ENCODE measurements around the gene PSG7.
A peak's percentile ranks its signal among the peaks of the same experiment; 100 is the strongest.
"Not testable (repeated sequence)": the region's sequence is repeated elsewhere in the genome, so short reads cannot be mapped to it uniquely, and the experiment has no call there.

Gene PSG7

DNA sequence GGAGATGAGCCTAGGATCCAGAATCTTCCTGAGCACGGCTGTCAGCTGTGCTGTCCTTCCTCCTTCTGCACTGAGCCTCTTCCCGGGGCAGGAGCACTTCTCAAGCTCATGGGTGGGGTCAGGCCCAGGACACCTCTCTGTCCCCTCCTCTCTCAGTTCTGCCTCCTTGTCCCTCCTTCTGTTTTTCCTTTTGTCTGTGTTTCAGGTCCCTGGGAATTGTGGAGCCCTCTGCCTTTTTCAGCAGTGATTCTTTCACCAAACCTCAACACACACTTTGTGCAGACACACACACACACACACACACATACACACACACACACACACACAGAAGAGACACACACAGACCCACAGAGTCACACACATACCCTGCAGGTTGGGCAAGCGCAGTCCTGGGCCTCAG lies at the start of gene PSG7:
PSG7 (minus strand) TSS at position 101 of the 400 bp plus-strand sequence. CDS start 131 bp downstream, outside the sequence.
- not testable (repeated sequence) for DNase-seq (ENCODE audit: low read depth, low spot score)

DNA sequence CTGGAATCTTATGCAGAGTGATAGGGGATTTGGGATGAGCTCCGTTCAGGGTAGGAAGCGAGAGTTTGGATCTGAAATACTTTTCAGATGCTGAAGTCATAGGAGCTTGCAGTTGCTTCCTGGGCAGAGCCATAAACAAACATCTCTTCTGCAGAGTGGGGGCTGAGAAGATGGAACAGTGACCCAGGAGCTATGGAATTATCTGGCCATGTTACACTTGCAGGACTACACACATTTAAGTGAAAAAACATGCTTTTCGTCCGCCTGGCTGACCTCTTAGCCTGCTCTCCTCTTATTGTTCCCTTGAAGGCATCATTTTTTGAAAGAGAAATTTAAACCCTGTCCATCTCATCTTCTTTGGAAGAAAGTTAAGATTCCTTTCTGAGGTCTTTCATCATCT lies 48.6 kb upstream of the PSG7 start:
- DNase-seq (ENCODE audit: low read depth, low spot score): no peak

DNA sequence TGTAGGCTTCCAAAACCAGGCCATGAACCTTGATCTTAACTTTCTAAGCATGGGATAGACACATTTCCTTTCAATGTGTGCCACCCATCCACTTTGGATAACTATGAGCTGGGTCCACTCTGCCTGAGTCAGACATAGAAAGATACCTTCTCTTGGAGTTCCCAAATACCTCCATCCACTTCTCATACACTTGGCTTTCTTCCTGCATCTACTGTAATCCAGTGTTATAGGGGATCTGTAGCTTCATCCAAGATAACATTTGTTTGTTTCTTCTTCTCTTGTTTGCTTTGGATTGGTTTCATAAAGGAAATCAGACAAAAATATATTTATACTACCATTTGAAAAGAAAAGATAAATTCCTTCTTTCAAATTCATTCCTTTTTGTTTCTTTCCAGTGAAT lies 45.1 kb upstream of the PSG7 start:
- DNase-seq (ENCODE audit: low read depth, low spot score): not testable (repeated sequence)

DNA sequence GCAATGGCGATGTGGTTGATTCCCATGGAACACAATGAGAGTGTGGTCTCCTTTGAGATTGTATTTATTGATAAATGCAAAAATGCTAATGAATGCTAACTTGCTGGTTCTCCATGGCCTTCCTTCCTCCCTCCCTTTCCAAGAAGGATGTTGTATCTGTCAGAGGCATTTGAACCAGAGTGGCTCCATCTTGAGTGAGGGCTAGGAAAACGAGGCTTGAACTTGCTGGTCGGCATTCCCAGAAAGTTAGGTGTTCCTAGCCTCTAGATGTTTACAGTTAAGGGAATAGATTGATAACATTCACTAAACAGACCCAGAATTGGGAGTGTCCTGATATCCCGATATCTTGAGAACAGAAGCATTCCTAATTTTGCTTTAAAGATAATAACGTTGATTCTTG lies 34.4 kb upstream of the PSG7 start:
- DNase-seq (ENCODE audit: low read depth, low spot score): not testable (repeated sequence)

DNA sequence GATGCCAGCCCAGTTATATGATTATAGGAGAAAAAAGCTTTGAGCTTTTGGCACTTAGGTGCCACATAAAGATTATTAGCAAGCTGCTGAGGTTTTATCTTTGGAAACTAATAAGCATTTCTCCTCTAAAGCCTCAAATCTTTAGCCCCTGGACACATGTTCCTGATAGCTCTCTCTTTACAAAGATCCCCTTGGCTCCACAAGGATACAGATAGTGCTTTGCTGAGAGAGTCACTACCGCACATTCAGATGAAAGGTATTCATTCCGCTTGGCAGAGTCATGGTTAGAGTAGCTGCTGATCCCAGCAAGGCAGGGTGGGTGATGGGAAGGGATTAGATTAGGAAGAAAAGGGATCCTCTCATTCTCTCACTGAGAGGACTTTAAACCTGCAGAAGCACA lies 28.2 kb upstream of the PSG7 start:
- DNase-seq (ENCODE audit: low read depth, low spot score): no peak

DNA sequence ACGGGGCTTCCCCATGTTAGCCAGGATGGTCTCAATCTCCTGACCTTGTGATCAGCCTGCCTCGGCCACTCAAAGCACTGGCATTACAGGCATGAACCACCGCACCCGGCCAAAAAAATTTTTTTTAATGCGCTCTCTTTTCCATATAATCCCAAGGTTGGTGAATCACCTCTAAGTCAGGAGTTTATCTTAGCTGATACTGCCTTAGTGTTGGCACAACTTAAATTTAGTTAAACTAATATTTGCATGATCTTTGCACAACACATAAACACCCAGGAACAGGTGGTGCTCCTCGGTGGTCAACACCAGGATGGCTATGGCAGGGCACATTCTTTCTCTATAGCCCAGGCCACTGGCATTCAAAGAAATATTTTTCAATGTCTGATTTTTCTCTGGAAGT lies 24.1 kb upstream of the PSG7 start:
- no peak for DNase-seq (ENCODE audit: low read depth, low spot score)

DNA sequence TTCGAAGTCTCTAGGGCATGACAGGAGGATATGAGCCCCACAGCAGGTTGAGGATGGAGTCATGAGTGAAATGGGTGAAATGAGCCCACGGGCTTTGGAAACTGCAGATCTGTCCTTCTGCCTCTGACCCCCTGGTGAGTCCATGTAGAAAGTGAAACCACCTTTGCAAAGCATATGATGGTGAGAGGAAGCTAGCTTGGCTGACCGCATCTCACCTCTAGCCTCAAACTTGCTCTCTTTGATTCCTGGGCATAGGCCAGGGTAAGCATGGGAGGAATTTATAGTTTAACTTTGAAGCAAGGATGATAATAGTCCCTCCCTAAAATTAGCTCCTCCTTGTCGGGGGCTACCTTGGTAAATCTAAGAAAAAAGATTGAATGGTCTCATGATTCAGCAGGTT lies 15.1 kb upstream of the PSG7 start:
- not testable (repeated sequence) for DNase-seq (ENCODE audit: low read depth, low spot score)

DNA sequence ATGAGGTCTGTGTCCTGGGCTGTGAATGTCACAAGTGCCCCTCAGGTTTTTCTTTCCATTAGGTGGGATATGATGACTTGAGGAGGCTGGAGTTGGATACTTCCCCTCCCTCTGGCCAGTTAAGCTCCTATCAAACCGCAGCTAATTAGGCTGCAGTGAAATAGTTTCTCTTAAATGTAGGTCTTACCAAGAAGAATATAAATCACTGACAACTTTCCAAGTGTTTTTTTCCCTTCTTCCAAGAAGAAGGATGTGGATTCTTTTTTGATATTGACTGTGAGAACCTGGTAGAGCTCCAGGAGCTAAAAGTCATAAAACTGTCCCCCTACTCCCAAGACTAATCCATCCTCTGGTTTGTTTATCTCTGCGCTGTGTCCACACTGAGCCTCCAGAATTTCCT lies 14.5 kb upstream of the PSG7 start:
- not testable (repeated sequence) for DNase-seq (ENCODE audit: low read depth, low spot score)

DNA sequence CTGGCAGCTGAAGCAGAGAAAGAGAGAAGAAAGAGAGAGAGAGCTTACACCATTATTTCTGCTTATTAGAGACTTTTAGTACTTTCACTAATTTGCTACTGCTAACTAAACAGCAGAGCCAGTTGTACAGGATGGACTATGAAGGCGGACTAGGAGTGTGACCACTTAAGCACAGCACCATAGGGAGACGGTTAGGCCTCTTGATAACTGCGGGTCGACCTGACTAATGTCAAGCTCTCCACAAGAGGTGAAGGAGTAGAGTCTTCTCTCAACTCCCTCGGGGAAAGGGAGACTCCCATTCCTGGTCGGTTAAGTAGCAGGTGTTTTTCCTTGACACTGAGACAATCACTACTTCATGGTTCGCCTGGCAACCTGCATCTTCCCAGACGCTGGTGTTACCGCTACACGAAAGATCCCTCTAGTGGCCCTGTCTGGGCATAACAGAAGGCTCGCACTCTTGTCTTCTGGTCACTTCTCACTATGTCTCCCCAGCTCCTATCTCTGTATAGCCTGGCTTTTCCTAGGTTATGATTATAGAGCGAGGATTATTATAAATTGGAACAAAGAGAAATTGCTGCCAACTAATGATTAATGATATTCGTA lies 5.3 kb upstream of the PSG7 start:
- DNase-seq (ENCODE audit: low read depth, low spot score): peak; percentile 14

DNA sequence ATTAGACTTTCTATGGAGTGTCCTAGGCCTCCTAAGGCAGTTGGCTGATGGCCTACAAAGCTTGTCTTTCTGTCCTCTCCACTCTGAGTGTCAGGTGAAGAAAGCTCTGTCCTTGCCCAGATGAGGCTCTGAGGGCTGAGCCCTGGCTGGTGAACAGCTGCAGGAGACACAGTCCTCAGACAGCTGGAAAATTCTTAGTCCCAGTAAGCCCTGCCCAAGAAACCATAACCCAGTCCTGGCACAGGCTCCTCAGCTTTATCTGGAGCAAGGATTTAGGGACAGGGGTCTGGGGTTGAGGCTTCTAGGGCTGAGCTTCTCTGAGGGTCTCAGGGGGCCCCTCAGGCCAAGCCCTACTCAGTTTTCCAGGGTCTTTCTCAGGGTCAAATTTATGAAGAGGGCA lies 2.3 kb downstream of the PSG7 start:
- DNase-seq (ENCODE audit: low read depth, low spot score): not testable (repeated sequence)

DNA sequence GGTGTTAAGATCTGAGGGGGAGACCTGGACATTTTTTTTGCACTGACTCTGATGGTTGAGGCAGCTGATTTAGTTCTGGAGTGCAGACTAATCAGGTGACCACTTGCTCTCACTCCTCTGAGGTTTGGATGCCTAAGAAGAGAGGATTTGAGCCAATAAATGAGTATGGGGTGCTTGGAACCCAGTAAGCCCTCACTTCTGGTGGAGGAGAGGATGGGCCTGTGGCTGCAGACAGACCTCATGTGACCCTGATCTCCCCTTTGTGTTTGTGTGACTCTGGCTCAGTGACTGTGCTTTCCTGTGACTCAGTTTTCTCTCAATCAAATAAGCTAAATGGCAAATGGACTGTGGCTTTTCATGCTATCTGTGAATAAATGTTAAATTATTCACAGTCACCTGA lies 2.8 kb downstream of the PSG7 start:
- not testable (repeated sequence) for DNase-seq (ENCODE audit: low read depth, low spot score)

DNA sequence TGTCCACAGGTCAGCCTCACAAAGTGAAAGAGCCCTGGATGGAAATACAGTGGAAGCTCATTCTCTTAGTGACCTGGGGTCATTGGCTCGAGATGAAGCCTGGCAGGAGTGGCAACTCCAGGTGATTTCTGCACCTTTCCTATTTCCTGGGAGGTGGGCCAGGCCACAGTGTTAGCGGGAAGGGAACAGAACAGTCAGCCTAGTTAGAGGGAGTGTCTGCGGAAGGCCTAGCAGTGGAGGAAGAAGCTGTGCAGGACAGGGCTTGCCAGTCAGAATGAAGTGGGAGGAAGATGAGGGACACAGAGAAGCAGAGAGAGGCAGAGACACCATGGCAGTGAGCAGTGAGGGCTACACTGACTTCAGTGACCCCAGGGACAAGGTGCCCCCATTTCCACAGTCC lies 3.6 kb downstream of the PSG7 start:
- not testable (repeated sequence) for DNase-seq (ENCODE audit: low read depth, low spot score)

DNA sequence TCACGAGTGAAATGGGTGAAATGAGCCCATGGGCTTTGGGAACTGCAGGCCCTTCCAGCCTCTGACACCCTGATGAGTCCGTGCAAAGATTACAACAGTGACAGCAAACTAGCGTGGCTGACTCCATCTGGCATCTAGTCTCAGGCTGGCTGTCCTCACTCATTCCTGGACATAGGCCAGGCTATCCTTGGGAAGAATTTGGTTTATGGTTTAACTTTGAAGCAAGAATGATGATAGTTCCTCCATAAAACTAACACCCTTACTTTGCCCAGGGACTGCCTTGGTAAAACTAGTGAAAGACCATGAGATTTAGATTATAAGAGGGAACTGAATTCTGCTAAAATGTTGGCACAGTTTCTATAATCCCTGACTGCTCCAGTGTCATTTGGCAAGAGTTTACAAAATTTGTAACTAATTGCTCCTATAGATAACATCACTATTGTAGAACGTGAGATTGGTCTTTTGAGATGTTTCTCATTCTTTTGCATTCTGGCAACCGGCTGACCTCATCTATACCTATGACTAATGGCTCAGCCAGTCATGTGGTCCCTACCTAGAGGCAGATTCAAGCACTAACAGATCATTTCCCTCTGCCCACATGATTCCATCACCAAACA lies 4.4 kb downstream of the PSG7 start:
- peak; percentile 14 for DNase-seq (ENCODE audit: low read depth, low spot score)

DNA sequence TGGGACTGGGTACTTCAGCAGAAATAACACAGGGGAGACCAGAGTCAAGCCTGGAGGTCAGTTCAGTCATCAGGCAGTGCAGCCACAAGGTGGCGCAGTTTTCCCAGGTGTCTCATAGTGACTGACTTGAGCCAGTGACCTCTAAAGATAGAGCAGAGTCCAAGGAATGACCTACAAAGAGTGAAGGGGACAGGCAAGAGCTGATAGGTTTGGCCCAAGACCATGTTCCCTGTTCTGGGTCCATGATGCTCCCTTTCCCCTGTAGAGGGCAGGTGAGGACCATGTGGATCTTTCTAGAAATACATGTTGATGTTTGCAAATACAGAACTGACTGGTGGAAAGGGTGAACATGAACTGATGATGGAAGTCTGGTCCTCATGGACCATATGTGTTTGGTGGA lies 6.8 kb downstream of the PSG7 start:
- not testable (repeated sequence) for DNase-seq (ENCODE audit: low read depth, low spot score)

DNA sequence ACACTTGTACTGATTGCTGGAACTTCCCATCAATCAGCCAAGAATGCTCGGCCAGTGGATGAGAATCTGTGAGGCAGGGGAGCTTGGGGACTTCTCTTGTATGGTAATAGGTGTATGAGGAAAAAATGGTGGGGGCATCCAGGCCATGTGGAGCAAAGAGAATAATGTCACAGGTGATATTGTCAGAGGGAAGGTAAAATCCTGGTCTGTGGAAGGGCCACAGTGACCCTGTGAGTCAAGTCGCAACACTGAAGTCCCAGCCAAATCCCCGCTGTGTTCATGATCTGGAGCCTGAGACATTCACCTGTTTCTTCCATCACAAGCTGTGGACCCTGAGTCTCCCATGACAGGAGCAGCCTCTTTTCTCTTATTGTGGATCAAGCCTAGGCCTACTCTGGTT lies 8.1 kb downstream of the PSG7 start:
- DNase-seq (ENCODE audit: low read depth, low spot score): no peak

DNA sequence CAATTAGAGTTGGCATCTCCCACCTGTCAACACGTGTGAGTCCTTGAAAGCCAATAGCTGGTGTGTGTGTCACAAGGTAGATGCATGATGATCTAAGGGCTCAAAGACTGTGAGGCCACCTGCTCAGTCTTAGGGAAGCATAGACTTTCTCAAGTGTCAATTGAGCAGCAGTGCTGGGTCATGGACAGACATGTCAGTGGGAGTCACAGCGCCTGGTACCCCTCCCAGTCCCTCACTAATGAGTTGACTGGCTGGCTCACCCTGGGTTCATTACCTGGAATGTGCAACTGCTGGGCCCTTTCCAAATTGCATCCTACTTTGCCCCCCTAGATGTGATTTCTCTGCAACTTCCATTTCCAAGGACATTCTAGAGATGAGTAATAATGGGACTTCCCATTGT lies 10.2 kb downstream of the PSG7 start:
- DNase-seq (ENCODE audit: low read depth, low spot score): no peak

DNA sequence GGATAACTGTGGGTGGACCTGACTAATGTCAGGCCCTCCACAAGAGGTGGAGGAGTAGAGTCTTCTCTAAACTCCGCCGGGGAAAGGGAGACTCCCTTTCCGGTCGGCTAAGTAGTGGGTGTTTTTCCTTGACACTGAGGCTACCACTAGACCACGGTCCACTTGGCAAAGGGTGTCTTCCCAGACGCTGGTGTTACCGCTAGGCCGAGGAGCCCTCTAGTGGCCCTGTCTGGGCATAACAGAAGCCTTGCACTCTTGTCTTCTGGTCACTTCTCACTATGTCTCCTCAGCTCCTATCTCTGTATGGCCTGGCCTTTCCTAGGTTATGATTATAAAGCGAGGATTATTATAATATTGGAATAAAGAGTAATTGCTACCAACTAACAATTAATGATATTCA lies 13.9 kb downstream of the PSG7 start:
- peak; percentile 47 for DNase-seq (ENCODE audit: low read depth, low spot score)

DNA sequence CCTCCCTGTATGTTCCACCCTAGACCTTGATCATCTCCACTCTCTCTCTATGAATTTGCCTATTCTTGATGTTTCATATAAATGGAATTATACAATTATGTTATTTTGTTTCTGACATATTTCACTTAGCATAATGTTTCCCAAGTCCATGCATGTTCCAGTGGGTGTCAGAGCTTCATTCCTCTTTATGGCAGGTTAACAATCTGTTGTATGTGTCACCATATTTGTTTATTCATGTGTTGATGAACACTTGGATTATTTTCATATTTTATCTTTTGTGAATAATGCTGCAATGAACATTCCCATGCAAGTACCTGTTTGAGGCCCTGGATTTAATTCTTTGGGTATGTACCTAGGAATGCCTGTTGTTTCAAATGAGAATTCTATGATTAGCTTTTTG lies 16.0 kb downstream of the PSG7 start:
- DNase-seq (ENCODE audit: low read depth, low spot score): not testable (repeated sequence)

DNA sequence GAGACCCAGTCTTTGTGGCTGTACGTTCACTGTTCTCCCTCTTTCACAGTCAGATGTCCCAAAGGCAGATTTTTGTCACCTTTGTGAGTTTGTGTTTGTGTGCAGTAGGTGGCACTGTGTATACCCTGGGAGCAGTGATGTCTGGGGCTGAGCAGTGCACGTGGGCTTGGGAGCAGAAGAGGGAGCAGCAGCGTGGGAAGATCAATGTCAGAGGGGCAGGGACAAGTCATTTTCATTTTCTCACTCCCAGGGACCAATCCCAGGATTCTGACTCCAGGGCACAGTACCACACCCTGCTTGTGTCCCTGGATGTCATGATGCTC lies 17.3 kb downstream of the PSG7 start:
- no peak for DNase-seq (ENCODE audit: low read depth, low spot score)

DNA sequence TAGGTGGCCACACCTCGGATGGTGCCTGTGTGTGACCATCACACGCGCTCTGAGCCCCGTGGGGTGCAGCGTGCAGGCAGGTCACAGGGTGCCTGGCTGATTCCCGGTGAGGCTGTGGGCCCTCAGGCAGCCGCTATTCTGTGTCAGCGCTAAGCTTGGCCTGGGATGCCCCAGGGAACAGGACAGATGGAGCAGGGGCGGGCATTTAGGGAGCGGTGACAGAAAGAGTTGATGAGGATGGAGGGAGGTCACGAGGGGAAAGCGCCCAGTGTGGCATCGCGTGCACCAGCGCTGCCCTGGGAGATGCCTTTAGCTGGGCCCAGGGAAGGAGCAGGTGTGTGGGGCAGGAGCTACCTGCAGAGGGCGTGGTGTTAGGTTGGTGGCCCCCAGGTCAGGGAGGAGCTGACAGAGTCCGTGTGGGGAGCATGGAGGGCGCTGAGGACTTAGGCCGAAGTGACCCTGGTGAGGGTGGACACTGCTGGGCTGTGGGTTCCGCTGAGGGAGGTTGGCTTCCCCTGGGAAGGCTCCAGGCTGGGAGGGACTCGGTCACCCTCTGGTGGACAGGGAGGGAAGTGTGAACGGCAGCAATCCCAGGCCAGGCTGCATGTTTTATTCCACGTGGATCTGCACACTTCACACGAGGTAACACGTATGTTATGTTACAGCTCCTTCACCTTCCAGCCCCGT lies 17.8 kb downstream of the PSG7 start:
- peak; percentile 42 for DNase-seq (ENCODE audit: low read depth, low spot score)

DNA sequence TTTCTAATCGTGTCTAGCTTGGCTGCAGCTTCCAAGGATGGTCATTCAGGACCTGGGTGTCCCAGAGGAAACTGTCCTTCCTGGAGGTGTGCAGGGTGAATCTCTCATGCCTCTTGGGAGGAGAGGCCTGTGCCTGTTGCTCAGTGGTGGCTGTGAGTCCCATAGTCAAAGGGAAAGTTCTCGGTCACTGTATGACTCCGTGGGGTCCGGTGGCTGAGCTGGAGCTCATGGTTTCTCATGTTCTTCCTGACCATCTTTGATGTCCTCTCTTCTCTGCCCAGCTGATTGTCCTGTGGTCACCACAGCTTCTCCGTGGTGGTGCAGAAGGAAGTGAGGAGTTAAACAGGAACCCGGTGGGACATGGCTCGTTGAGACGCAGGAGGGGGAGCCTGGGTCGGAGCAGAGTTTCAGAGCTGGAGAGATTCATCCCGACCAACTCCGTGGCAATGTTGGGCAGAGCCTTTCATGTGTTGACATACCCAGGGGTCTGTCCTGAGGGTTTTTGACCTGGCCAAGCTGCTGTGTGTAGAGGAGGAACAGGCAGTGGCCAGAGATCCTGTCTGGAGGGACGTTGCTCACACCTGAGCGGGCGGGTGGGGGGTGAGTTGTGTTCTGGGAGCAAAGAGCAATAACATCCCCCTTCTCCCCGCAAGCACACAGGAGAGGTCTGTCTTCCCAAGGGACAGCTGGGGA lies 18.5 kb downstream of the PSG7 start:
- not testable (repeated sequence) for DNase-seq (ENCODE audit: low read depth, low spot score)

DNA sequence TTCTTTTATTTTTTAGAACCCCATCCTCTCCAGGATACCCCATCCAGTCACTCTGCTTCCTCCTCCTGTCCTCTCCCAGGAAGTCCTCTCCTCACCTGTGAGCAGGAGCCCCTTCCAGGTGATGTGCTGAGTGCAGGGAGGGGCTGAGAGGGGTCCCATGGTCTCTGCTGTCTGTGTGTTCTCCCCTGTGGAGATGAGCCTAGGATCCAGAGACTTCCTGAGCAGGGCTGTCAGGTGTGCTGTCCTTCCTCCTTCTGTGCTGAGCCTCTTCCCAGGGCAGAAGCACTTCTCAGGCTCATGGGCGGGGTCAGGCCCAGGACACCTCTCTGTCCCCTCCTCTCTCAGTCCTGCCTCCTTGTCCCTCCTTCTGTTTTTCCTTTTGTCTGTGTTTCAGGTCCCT lies 19.4 kb downstream of the PSG7 start, which contains the start of gene PSG6:
PSG6 (minus strand) TSS at position 261 of the 400 bp plus-strand sequence; CDS start at position 159, 102 bp downstream.
- not testable (repeated sequence) for DNase-seq (ENCODE audit: low read depth, low spot score)

All from ELF-1 (cell line).